ENCODE results near the gene TXNDC2. TPM values are rescaled to one million over a fixed set of nuclear protein-coding genes. Genes with fewer than 3 reads are reported as not detected.
A peak's percentile ranks its signal among the peaks of the same experiment; 100 is the strongest.

TXNDC2 gene
- total and polyA plus RNA-seq, 9 of the 15 experiments (the other 6 are each of a cell fraction or from before 2014, with no cell fraction given), result 1.2 to 4.9 (median 2.3) TPM

GRCh38 chr18:9898792-9899549 lies 13.2 kb downstream of the TXNDC2 start (continued):
- TF ChIP-seq ZMIZ1 (IDR thresholded peaks at IDR 0.05; ENCODE audit: low read depth in 2 of 2, low read length in 2 of 2) (0 out of 4 replicates have a peak, but pooled peaks of 1 of the 2 experiments have one; percentile 47), RAD21 (CRISPR knock-in tag; conservative IDR thresholded peaks at IDR 0.05 in 1 of 2, IDR thresholded peaks at IDR 0.05 in 1 of 2) (peak; percentile 11 to 32; a peak in 2 of 4 replicates), ZBTB1 (CRISPR knock-in tag; IDR thresholded peaks at IDR 0.05; ENCODE audit: borderline replicate concordance, low read depth) (no peak), ZNF232 (CRISPR knock-in tag; IDR thresholded peaks at IDR 0.05) (no peak), ZFX (CRISPR knock-in tag; IDR thresholded peaks at IDR 0.05) (peak; percentile 2; the same call in 1 of the 2 replicates), KDM1A (IDR thresholded peaks at IDR 0.05) (no peak; a peak in 1 of 4 replicates), SIN3B (IDR thresholded peaks at IDR 0.05; ENCODE audit: low read depth) (no peak), MBD1 (CRISPR knock-in tag; IDR thresholded peaks at IDR 0.05) (no peak), SMAD4 (CRISPR knock-in tag; conservative IDR thresholded peaks at IDR 0.05) (peak; percentile 89), HMG20B (CRISPR knock-in tag; IDR thresholded peaks at IDR 0.05) (no peak), ELF4 (CRISPR knock-in tag; IDR thresholded peaks at IDR 0.05) (0 out of 2 replicates have a peak, but pooled peaks have one; percentile 5), ZNF76 (CRISPR knock-in tag; IDR thresholded peaks at IDR 0.05; ENCODE audit: borderline replicate concordance) (no peak), NCOA6 (IDR thresholded peaks at IDR 0.05) (0 out of 2 replicates have a peak, but pooled peaks have one; percentile 5), SMAD2 (IDR thresholded peaks at IDR 0.05; ENCODE audit: low read depth, low read length) (no peak), ZNF668 (CRISPR knock-in tag; IDR thresholded peaks at IDR 0.05) (no peak)
- TF ChIP-seq, protein P1, sequence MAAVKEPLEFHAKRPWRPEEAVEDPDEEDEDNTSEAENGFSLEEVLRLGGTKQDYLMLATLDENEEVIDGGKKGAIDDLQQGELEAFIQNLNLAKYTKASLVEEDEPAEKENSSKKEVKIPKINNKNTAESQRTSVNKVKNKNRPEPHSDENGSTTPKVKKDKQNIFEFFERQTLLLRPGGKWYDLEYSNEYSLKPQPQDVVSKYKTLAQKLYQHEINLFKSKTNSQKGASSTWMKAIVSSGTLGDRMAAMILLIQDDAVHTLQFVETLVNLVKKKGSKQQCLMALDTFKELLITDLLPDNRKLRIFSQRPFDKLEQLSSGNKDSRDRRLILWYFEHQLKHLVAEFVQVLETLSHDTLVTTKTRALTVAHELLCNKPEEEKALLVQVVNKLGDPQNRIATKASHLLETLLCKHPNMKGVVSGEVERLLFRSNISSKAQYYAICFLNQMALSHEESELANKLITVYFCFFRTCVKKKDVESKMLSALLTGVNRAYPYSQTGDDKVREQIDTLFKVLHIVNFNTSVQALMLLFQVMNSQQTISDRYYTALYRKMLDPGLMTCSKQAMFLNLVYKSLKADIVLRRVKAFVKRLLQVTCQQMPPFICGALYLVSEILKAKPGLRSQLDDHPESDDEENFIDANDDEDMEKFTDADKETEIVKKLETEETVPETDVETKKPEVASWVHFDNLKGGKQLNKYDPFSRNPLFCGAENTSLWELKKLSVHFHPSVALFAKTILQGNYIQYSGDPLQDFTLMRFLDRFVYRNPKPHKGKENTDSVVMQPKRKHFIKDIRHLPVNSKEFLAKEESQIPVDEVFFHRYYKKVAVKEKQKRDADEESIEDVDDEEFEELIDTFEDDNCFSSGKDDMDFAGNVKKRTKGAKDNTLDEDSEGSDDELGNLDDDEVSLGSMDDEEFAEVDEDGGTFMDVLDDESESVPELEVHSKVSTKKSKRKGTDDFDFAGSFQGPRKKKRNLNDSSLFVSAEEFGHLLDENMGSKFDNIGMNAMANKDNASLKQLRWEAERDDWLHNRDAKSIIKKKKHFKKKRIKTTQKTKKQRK (IDR thresholded peaks at IDR 0.05; ENCODE audit: borderline replicate concordance, low read depth, low read length), result no peak
- TF ChIP-seq, protein P2, sequence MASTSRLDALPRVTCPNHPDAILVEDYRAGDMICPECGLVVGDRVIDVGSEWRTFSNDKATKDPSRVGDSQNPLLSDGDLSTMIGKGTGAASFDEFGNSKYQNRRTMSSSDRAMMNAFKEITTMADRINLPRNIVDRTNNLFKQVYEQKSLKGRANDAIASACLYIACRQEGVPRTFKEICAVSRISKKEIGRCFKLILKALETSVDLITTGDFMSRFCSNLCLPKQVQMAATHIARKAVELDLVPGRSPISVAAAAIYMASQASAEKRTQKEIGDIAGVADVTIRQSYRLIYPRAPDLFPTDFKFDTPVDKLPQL (IDR thresholded peaks at IDR 0.05; ENCODE audit: extremely low read depth, insufficient read length), result no peak

Measured in K562 (cell line).